ENCODE data around the gene GSDMA.

The GSDMA gene, protein sequence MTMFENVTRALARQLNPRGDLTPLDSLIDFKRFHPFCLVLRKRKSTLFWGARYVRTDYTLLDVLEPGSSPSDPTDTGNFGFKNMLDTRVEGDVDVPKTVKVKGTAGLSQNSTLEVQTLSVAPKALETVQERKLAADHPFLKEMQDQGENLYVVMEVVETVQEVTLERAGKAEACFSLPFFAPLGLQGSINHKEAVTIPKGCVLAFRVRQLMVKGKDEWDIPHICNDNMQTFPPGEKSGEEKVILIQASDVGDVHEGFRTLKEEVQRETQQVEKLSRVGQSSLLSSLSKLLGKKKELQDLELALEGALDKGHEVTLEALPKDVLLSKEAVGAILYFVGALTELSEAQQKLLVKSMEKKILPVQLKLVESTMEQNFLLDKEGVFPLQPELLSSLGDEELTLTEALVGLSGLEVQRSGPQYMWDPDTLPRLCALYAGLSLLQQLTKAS

DNA sequence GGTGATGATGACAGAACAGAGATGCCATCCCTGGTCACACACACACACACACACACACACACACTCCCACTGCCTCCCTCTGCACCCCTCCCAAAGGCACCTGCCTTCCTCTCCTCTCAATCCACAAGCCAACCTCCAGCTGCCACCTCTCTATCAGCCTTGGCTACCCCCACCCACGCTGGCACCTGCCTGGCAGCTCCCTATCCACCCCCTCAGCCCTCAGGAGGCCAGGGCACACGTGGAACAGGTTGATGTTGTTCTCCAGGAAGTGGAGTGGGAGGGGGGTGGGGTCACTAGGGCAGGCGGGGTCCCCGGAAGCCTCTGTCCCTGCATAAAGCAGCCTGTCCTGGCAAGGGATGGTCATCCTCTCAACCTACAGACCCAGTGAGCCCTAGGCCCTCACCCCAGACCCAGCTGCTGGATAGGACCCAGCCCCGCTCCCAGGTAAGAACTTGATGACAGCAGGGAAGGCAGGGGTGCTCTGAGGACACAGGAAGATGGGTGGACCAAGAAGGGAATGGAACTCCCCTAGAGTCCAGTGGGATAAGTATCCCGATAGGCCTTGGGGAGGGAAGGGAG, at the start of gene GSDMA:
GSDMA (plus strand) TSS at position 363 of the 579 bp plus-strand sequence. CDS start 2,684 bp downstream, outside the sequence.
- DNase-seq: no peak

DNA sequence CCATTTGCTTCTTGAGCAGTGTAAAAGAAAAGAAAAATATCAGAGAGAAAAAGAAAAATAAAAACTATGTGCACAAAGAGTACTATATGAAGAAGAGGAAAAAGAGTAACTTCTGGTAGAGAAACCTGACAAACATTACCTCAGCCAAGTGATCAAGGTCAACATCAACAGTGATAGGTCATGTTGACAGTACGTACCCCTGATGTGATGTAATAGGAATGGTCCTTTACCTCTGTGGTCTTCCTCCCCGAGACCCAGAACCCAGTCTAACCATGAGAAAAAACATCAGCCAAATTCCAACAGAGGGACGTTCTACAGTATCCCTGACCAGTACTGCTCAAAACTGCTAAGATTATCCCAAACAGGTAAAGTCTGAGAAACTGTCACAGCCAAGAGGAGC, 48.8 kb upstream of the GSDMA start:
- DNase-seq: no peak

DNA sequence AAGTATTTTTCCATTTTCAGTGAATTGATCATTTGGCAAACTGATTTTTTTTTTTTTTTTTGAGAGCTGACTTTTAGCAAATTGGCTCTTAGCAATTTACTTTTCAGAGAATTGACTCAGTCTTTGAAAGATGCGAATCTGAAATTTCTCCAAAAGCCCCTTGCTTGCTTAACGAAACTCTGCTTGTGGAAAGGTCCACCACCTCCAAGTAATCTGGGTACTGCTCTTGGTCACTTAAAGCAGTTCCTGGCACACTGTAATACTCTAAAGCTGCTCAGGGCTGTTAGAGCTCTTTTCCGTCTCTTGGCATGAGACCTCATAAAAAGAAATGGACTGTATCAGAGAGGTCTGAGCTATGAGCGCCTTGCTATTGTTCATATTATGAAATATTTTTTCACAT, 47.2 kb upstream of the GSDMA start:
- no peak for DNase-seq

- DNase-seq: no peak
Measured at GRCh38 chr17:39916918-39917317, 45.9 kb upstream of the GSDMA start.

GRCh38 chr17:39919087-39919683, 43.6 kb upstream of the GSDMA start:
- no peak for DNase-seq

GRCh38 chr17:39920218-39921210, 42.3 kb upstream of the GSDMA start:
- DNase-seq: no peak

GRCh38 chr17:39921323-39921722, 41.5 kb upstream of the GSDMA start:
- DNase-seq: peak in 11 of 58 donors; percentile 4 to 36 (median 12)

GRCh38 chr17:39922006-39922405, 40.8 kb upstream of the GSDMA start:
- no peak for DNase-seq

DNA sequence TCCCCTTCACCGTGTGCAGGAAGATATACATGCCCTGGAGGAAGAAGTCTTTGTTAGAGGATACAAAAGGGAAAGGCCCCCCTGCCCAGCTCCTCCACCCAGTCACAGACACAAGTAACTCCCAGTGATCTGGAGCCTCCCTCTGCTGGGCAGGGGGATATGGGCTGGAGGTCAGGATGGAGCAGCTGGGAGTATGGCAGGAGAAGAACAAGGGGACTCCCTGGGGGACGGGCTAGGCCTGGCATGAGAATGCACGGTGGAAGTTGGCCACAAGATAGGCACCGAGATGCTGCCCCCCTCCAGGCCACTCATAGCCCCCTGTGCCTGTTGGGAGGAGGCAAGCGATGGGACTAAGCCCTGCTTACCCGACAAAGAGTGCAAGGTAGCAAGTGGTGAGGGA, 39.6 kb upstream of the GSDMA start:
- no peak for DNase-seq

DNA sequence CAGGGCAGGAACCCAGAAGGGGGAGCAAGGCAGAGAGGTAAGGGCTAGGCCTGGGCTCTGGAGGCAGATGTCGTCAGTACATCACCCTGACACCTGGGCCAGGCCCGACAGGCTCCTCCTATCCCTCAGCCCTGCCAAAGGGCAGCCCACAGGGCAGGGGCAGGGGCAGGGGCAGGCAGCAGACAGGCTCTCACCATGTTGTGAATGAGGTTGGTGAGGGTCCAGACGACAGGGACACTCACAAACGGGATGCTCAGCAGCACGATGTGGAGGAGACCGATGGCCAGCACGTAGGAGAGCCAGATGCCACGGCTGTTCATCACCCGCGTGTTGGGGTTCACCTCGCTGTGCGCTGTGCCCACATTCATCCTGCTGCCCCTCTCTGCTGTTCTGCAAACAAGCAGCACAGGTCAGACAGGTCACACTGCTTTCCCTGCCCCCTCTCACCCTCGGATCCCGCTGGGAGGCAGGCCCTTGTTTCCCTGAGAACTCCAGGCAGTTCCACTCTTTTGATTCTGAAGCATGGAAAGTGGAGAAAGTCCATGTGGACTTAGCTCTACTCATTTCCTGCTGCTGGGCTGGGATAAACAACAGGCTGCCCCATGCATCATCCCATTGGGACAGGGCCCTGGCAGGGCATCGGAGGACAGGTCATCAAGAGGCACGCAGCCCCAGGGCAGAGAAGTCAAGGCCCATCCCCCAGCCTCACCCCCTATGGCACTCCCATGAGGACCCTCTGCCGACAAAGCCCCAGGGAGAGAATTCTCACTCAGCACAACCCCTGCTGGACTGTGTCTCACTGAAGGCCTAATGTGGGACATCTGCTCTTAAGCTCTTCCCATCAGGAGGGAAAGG, 38.7 kb upstream of the GSDMA start:
- DNase-seq: no peak

- DNase-seq: no peak
Measured at GRCh38 chr17:39924691-39925055, 38.1 kb upstream of the GSDMA start.

- DNase-seq: no peak
Measured at GRCh38 chr17:39925282-39926134, 37.3 kb upstream of the GSDMA start.

- no peak for DNase-seq
Measured at GRCh38 chr17:39926135-39926587, 36.6 kb upstream of the GSDMA start.

GRCh38 chr17:39926588-39927100, 36.2 kb upstream of the GSDMA start:
- DNase-seq: peak in 5 of 58 donors; percentile 7 to 54 (median 37)

DNA sequence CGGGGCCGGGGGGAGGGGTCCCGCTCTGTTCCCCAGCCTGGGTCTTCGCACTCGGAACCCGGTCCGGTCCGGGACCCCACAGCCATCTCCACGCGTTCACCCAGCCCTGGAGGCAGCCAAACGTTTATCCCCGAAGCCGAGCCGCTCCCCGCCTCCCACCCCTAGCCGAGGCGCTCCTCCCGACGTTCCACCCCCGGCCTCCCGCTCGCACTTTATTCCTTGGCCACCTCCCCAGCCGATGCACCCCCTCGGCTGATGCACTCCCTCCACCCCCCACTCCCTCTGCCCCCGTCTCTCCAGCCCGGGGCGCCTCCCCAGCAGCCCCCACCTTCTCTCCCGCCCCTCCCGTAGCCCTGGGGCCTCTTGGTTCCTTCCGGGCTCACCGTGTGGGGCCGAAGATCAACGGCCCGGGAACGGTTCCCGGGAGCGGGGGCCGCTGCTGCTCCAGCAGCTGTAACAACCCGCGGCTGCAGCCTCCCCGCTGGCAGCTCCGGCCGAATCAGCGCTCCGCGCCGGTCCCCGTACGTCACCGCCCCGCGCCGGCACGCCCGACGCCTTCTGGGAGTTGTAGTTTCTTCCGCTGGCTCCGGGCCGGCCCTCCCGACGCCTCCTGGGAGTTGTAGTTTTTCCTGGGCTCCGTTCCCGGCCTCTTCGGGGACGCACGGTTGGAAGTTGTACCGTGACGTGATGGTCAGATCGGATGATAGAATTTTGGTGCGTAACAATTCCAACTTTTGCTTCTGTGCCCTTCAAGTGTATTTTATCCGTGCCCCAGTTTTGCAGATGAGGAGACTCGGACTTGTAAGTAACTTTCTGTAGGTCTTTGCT, 35.5 kb upstream of the GSDMA start, which contains the start of the genes LRRC3C and ORMDL3:
LRRC3C (plus strand) TSS at position 632 of the 828 bp plus-strand sequence. CDS start 13,792 bp downstream, outside the sequence.
ORMDL3 (minus strand) TSS at position 501 of the 828 bp plus-strand sequence. CDS start 3,398 bp downstream, outside the sequence.
- peak; percentile 46 to 96 (median 92) for DNase-seq

DNA sequence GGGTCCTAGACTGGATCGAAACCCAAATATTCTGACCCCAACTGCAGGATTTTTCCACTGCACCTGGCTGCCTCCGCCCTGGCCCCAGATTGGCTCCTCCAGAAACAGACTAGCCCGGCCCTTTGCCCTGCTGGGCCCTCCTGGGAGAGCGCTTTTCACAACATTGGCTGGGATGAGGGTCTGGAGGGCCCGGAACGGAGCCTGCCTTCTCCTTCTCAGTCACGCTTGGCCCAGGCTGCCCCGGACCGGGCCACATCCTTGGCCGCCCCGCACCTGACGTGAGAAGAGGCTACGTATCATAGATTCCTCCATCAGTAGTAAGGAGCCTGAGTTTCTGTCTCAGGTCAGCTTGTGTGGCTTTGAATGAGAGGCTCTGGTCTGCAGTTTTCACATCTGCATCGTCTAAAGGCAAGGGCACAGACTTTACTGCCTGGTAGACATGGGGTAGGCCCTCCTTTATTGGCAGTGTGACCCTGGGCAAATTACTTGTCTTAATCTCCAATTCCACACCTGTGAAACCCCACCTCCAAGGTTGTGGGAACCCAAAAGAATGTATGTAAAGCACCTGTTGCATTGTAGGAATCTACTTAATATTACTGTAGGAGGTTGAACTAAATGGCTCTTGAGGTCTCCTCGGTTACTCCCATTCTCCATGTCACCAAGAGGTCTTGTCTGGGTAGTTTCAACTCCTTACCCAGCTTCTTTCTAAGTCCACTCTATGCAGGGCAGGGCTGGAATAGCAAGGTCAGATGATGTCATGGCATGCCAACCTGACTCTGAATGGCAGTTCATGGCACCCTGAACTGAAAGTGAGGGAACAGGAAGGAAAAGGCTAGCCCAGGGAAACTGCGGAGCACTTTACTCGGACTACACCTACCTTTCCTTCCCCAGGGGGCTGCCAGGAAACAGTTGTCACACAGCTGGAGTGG, 34.6 kb upstream of the GSDMA start:
- DNase-seq: peak in 12 of 58 donors; percentile 8 to 57 (median 45)
